IMR-90 (cell line): ENCODE measurements around the gene ALCAM. TPM values are rescaled to one million over a fixed set of nuclear protein-coding genes. Genes with fewer than 3 reads are reported as not detected.
A peak's percentile ranks its signal among the peaks of the same experiment; 100 is the strongest.

Experiments
- ATAC-seq: fragments of 200-7000 bp; cut with Tn5 transposase; 2 replicates; pipeline ENCODE4 v1.9.1; 2020; ENCODE audit warnings: low read depth, mild to moderate bottlenecking, moderate library complexity
- BruUV-seq: library from RNA; stranded (reverse); fragments of 400-500 nt; replicated peaks from 2 replicates; lab custom pipeline; 2021; lab: Mats Ljungman, UMichigan
- CTCF ChIA-PET: fragments of 300-600 bp; formaldehyde crosslinking; extraction: SDS; loops from one replicate; lab custom pipeline; 2021; ENCODE audit warnings: antibody characterized with exemption; lab: Yijun Ruan, JAX
- POLR2A ChIA-PET: fragments of 300-600 bp; sonication (Branson Sonifier 250); formaldehyde crosslinking; loops from one replicate; lab custom pipeline; 2022; ENCODE audit warnings: antibody characterized with exemption; ENCODE audit not compliant: unreplicated experiment; lab: Charles Lee
- DNase-seq: peaks from one replicate; pipeline ENCODE4 v3.0.0; 2013
- H2AFZ ChIP-seq: replicated peaks from 2 replicates; pipeline ENCODE3; 2013; ENCODE audit warnings: low read length, mild to moderate bottlenecking; ENCODE audit not compliant: poor library complexity
- H2AK5ac ChIP-seq: 2 replicates; pipeline ENCODE4 v1.6.1; 2013; ENCODE audit warnings: low read depth, low read length, inconsistent platforms
- H2AK9ac ChIP-seq: replicated peaks from 2 replicates; pipeline ENCODE3; 2013; ENCODE audit warnings: mild to moderate bottlenecking, low read depth, low read length, moderate library complexity; ENCODE audit not compliant: poor library complexity
- H2BK120ac ChIP-seq: 2 replicates; pipeline ENCODE4 v1.6.1; 2013; ENCODE audit warnings: low read depth, low read length, inconsistent platforms
- H2BK15ac ChIP-seq: 3 replicates; pipeline ENCODE4 v1.6.1; 2013; ENCODE audit warnings: low read depth, low read length, inconsistent platforms
- H2BK20ac ChIP-seq: 2 replicates; pipeline ENCODE4 v1.6.1; 2013; ENCODE audit warnings: low read depth, mild to moderate bottlenecking, inconsistent platforms, low read length, moderate library complexity
- H2BK5ac ChIP-seq: 2 replicates; pipeline ENCODE4 v1.6.1; 2013; ENCODE audit warnings: mild to moderate bottlenecking, low read depth, low read length, inconsistent platforms; ENCODE audit not compliant: poor library complexity, severe bottlenecking
- H3K14ac ChIP-seq: replicated peaks from 2 replicates; pipeline ENCODE4 v1.6.1; 2013; ENCODE audit warnings: low read depth, low read length, inconsistent platforms
- H3K18ac ChIP-seq: 2 replicates; pipeline ENCODE4 v1.6.1; 2013; ENCODE audit warnings: low read depth, low read length, control low read depth
- H3K23ac ChIP-seq: 2 replicates; pipeline ENCODE4 v1.6.1; 2013; ENCODE audit warnings: low read depth, low read length, inconsistent platforms
- H3K27ac ChIP-seq: 2 replicates; pipeline ENCODE4 v1.5.1; 2013; ENCODE audit warnings: mild to moderate bottlenecking, control low read depth, low read length; ENCODE audit not compliant: insufficient read depth
- H3K27me3 ChIP-seq: 2 replicates; pipeline ENCODE4 v1.6.1; 2013; ENCODE audit warnings: low read length; ENCODE audit not compliant: control insufficient read depth, insufficient read depth
- H3K36me3 ChIP-seq: 2 replicates; pipeline ENCODE4 v1.6.1; 2013; ENCODE audit warnings: low read length, mixed read lengths; ENCODE audit not compliant: control insufficient read depth, insufficient read depth
- H3K4ac ChIP-seq: 2 replicates; pipeline ENCODE4 v1.6.1; 2013; ENCODE audit warnings: low read depth, low read length, inconsistent platforms
- H3K4me1 ChIP-seq: 2 replicates; pipeline ENCODE4 v1.6.1; 2013; ENCODE audit warnings: low read length, mixed read lengths; ENCODE audit not compliant: control insufficient read depth, insufficient read depth
- H3K4me2 ChIP-seq: 2 replicates; pipeline ENCODE4 v1.6.1; 2013; ENCODE audit warnings: low read depth, mild to moderate bottlenecking, control low read depth, low read length, moderate library complexity
- H3K4me3 ChIP-seq: 2 replicates; pipeline ENCODE4 v1.5.1; 2013; ENCODE audit warnings: low read depth, mild to moderate bottlenecking, control low read depth, low read length, moderate library complexity; ENCODE audit not compliant: insufficient read depth
- H3K56ac ChIP-seq: 2 replicates; pipeline ENCODE4 v1.6.1; 2013; ENCODE audit warnings: low read length, inconsistent platforms; ENCODE audit not compliant: insufficient read depth; ENCODE audit errors: extremely low read depth
- H3K79me1 ChIP-seq, 2 experiments: 2 replicates each; pipeline ENCODE4 v1.6.1; 2013; ENCODE audit warnings: low read length in 2 of 2, inconsistent platforms in 1 of 2, low read depth in 1 of 2
- H3K9ac ChIP-seq: 2 replicates; pipeline ENCODE4 v1.6.1; 2013; ENCODE audit warnings: low read depth, low read length, control low read depth
- H3K9me1 ChIP-seq: 2 replicates; pipeline ENCODE4 v1.6.1; 2013; ENCODE audit warnings: low read length, inconsistent platforms; ENCODE audit not compliant: insufficient read depth
- H3K9me3 ChIP-seq: 2 replicates; pipeline ENCODE4 v1.6.1; 2013; ENCODE audit warnings: low read length; ENCODE audit not compliant: control insufficient read depth, insufficient read depth
- H4K20me1 ChIP-seq: 2 replicates; pipeline ENCODE4 v1.6.1; 2013; ENCODE audit warnings: low read length, inconsistent platforms; ENCODE audit not compliant: insufficient read depth
- H4K5ac ChIP-seq: 2 replicates; pipeline ENCODE4 v1.6.1; 2013; ENCODE audit warnings: mild to moderate bottlenecking, low read depth, low read length, control low read depth
- H4K8ac ChIP-seq, 2 experiments: 2 replicates each; pipeline ENCODE4 v1.6.1; 2013; ENCODE audit warnings: low read depth in 2 of 2, low read length in 2 of 2, control low read depth in 1 of 2, inconsistent platforms in 1 of 2
- H4K91ac ChIP-seq: 2 replicates; pipeline ENCODE4 v1.6.1; 2013; ENCODE audit warnings: low read depth, low read length, inconsistent platforms; ENCODE audit not compliant: insufficient read depth
- BHLHE40 ChIP-seq: fragments of 150-350 bp; IDR thresholded peaks from 2 replicates; pipeline ENCODE4 v1.6.1; 2016; ENCODE audit warnings: mild to moderate bottlenecking, low read depth, low read length
- CEBPB ChIP-seq: IDR thresholded peaks from 2 replicates; pipeline ENCODE4 v1.6.1; 2012; ENCODE audit warnings: low read depth, low read length, improper control_type of control experiment
- CHD1 ChIP-seq: IDR thresholded peaks from 2 replicates; pipeline ENCODE4 v1.6.1; 2012; ENCODE audit warnings: low read depth, low read length, improper control_type of control experiment
- FOS ChIP-seq: fragments of 150-350 bp; IDR thresholded peaks from 2 replicates; pipeline ENCODE4 v1.6.1; 2016; ENCODE audit warnings: low read depth, low read length
- MAFK ChIP-seq: IDR thresholded peaks from 2 replicates; pipeline ENCODE4 v1.6.1; 2012; ENCODE audit warnings: low read depth, low read length, improper control_type of control experiment
- MAZ ChIP-seq: IDR thresholded peaks from 2 replicates; pipeline ENCODE4 v1.6.1; 2012; ENCODE audit warnings: low read depth, mild to moderate bottlenecking, low read length, improper control_type of control experiment, moderate library complexity, borderline replicate concordance
- MXI1 ChIP-seq: IDR thresholded peaks from 2 replicates; pipeline ENCODE4 v1.6.1; 2012; ENCODE audit warnings: low read depth, mild to moderate bottlenecking, low read length, moderate library complexity, borderline replicate concordance
- NFE2L2 ChIP-seq: fragments of 150-350 bp; IDR thresholded peaks from 2 replicates; pipeline ENCODE4 v1.6.1; 2016; ENCODE audit warnings: low read depth, mild to moderate bottlenecking, low read length
- POLR2A ChIP-seq: IDR thresholded peaks from 2 replicates; pipeline ENCODE4 v1.6.1; 2012; ENCODE audit warnings: mild to moderate bottlenecking, low read depth, low read length
- RAD21 ChIP-seq: IDR thresholded peaks from 2 replicates; pipeline ENCODE4 v1.6.1; 2012; ENCODE audit warnings: low read length, improper control_type of control experiment
- RCOR1 ChIP-seq: IDR thresholded peaks from 2 replicates; pipeline ENCODE4 v1.6.1; 2012; ENCODE audit warnings: mild to moderate bottlenecking, low read length, improper control_type of control experiment; ENCODE audit not compliant: insufficient replicate concordance
- RFX5 ChIP-seq: IDR thresholded peaks from 2 replicates; pipeline ENCODE4 v1.8.0; 2012; ENCODE audit warnings: low read depth, mild to moderate bottlenecking, low read length, moderate library complexity
- SMC3 ChIP-seq: fragments of 150-350 bp; IDR thresholded peaks from 2 replicates; pipeline ENCODE4 v1.6.1; 2016; ENCODE audit warnings: low read depth, mild to moderate bottlenecking, antibody characterized with exemption, low read length, moderate library complexity
- WGBS, 2 experiments: methylation state at CpG; one replicate each; pipeline versions ENCODE4 v1.1.5 to v1.1.7; 2013; ENCODE audit warnings: missing lambda C conversion rate in 2 of 2; ENCODE audit not compliant: insufficient read length in 1 of 2; ENCODE audit errors: extremely low coverage in 2 of 2; 5-methylcytosine and 5-hydroxymethylcytosine counted together
- dilution Hi-C: fragments of 300-500 bp; cut with HindIII; formaldehyde crosslinking; loops from one replicate; pipeline ENCODE4 v1.14.3; 2018; ENCODE audit warnings: low sequenced_read_pairs; ENCODE audit not compliant: unreplicated experiment
- in situ Hi-C: fragments of 300-500 bp; cut with MboI; formaldehyde crosslinking; loops from 3 replicates; pipeline ENCODE4 v1.14.3; 2019; ENCODE audit warnings: low sequenced_read_pairs, inconsistent platforms, mixed read lengths
- intact Hi-C: fragments of 100-400 bp; cut with micrococcal nuclease; formaldehyde crosslinking; loops from 2 replicates; pipeline ENCODE4 v1.10.0; 2022
- polyA plus RNA-seq, 3 experiments: library from polyadenylated mRNA; depleted of rRNA; stranded (reverse); fragments of >200 nt; gene quantifications; 2 replicates each; pipeline ENCODE4 v1.2.3, GENCODE V29; 2012; ENCODE audit warnings: low replicate concordance in 1 of 3
- total RNA-seq: library from RNA; depleted of rRNA; stranded (reverse); fragments of >200 nt; gene quantifications from 2 replicates; pipeline ENCODE4 v1.2.3, GENCODE V29; 2012
- TF ChIP-seq, protein P1 (sequence below): fragments of 150-350 bp; IDR thresholded peaks from 2 replicates; pipeline ENCODE4 v1.6.1; 2016; ENCODE audit warnings: low read depth, mild to moderate bottlenecking, low read length, moderate library complexity, borderline replicate concordance
- TF ChIP-seq, protein P2 (sequence below): fragments of 150-350 bp; IDR thresholded peaks from 2 replicates; pipeline ENCODE4 v1.6.1; 2017; ENCODE audit warnings: mild to moderate bottlenecking, antibody characterized with exemption, low read length, low read depth
- TF ChIP-seq, protein P3 (sequence below): conservative IDR thresholded peaks from 2 replicates; pipeline ENCODE4 v1.5.1; 2012; ENCODE audit warnings: mild to moderate bottlenecking, low read depth, low read length, improper control_type of control experiment

The ALCAM gene
- total and polyA plus RNA-seq, 2 of the 4 experiments (the other 2 are of a cell fraction), result 117 to 423 TPM

DNA sequence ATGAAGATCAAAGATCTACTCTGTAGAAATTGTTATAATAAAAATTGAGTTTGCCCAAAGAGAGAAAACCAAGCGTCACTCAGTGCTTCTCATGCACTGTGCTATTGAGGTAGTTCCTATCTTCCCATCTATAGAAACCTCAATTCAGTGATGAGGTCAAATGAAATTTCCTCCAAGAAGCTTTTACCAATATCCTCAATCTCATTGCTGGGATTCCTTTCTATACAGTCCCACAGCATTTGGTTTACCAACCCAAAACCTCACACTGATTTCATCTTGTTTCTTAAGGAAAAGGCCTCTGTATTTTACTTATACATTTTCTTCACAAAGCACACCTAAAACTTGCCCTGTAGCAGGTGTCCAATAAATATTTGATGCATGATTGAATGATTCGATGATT lies 147.2 kb downstream of the ALCAM start:
- ChIA-PET CTCF (no interaction called here), POLR2A (no interaction called here)
- no peak overlapping the region for H3K56ac ChIP-seq
- no peaks in the 10 kb centered on the region for H3K36me3 ChIP-seq
- no peak overlapping the region for H3K4ac ChIP-seq
- peaks cover 5% of the 10 kb centered on the region; the same call in 1 of the 2 replicates for H3K4me1 ChIP-seq
- H2AFZ ChIP-seq, result no peak overlapping the region
- H2BK15ac ChIP-seq, result no peak overlapping the region
- DNase-seq (no peak), ATAC-seq (no peak)
- no peak overlapping the region; the same call in 1 of the 2 replicates for H3K4me2 ChIP-seq
- H3K9me1 ChIP-seq, result no peaks in the 10 kb centered on the region; the same call in 1 of the 2 replicates
- H2BK120ac ChIP-seq, result peak overlapping the region; percentile 53; the same call in 1 of the 2 replicates
- WGBS, 2 experiments, result 100% methylated on average over 1 of the region's 2 CpGs; no CpG with 5 or more reads in 1 of the 2 experiments
- in situ Hi-C loops, result loop anchor here (5.0 to 10.0 kb wide), 2 partner anchors 137 to 1239 kb away; no protein-coding TSS in a partner anchor
- H3K14ac ChIP-seq, result 0 out of 2 replicates have a peak overlapping the region, but pooled peaks have one; percentile 56
- no peak overlapping the region for H4K91ac ChIP-seq
- no peak overlapping the region for H2AK9ac ChIP-seq
- H4K5ac ChIP-seq, result peak overlapping the region; percentile 64; the same call in 1 of the 2 replicates
- H3K23ac ChIP-seq, result no peak overlapping the region
- H3K9me3 ChIP-seq, result no peaks in the 10 kb centered on the region
- H3K18ac ChIP-seq, result peak overlapping the region; percentile 35; the same call in 1 of the 2 replicates
- peaks cover 12% of the 10 kb centered on the region; the same call in 1 of the 2 replicates for H4K20me1 ChIP-seq
- BruUV-seq, result no TSS peak
- H3K9ac ChIP-seq, result no peak overlapping the region
- H3K79me1 ChIP-seq, result peaks cover 15 to 56% of the 10 kb centered on the region in 2 experiments
- intact Hi-C loops, result loop anchor here (5.0 kb wide), 1 partner anchor 42 kb away; no protein-coding TSS in a partner anchor
- dilution Hi-C loops, result no loop called here
- no peak overlapping the region for H3K4me3 ChIP-seq
- TF ChIP-seq, protein P1, sequence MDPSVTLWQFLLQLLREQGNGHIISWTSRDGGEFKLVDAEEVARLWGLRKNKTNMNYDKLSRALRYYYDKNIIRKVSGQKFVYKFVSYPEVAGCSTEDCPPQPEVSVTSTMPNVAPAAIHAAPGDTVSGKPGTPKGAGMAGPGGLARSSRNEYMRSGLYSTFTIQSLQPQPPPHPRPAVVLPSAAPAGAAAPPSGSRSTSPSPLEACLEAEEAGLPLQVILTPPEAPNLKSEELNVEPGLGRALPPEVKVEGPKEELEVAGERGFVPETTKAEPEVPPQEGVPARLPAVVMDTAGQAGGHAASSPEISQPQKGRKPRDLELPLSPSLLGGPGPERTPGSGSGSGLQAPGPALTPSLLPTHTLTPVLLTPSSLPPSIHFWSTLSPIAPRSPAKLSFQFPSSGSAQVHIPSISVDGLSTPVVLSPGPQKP, result no peak
- TF ChIP-seq MAFK, result no peak
- TF ChIP-seq POLR2A, result no peak
- no peak for TF ChIP-seq CEBPB
- no peak for TF ChIP-seq RCOR1
- no peak for TF ChIP-seq FOS
- no peak for TF ChIP-seq MXI1
- TF ChIP-seq, protein P2, sequence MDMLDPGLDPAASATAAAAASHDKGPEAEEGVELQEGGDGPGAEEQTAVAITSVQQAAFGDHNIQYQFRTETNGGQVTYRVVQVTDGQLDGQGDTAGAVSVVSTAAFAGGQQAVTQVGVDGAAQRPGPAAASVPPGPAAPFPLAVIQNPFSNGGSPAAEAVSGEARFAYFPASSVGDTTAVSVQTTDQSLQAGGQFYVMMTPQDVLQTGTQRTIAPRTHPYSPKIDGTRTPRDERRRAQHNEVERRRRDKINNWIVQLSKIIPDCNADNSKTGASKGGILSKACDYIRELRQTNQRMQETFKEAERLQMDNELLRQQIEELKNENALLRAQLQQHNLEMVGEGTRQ, result no peak
- no peak for TF ChIP-seq BHLHE40
- TF ChIP-seq, protein P3, sequence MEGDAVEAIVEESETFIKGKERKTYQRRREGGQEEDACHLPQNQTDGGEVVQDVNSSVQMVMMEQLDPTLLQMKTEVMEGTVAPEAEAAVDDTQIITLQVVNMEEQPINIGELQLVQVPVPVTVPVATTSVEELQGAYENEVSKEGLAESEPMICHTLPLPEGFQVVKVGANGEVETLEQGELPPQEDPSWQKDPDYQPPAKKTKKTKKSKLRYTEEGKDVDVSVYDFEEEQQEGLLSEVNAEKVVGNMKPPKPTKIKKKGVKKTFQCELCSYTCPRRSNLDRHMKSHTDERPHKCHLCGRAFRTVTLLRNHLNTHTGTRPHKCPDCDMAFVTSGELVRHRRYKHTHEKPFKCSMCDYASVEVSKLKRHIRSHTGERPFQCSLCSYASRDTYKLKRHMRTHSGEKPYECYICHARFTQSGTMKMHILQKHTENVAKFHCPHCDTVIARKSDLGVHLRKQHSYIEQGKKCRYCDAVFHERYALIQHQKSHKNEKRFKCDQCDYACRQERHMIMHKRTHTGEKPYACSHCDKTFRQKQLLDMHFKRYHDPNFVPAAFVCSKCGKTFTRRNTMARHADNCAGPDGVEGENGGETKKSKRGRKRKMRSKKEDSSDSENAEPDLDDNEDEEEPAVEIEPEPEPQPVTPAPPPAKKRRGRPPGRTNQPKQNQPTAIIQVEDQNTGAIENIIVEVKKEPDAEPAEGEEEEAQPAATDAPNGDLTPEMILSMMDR, result no peak
- TF ChIP-seq NFE2L2, result no peak
- no peak for TF ChIP-seq RAD21
- TF ChIP-seq RFX5, result no peak
- TF ChIP-seq SMC3, result no peak
- TF ChIP-seq MAZ, result no peak
- TF ChIP-seq CHD1, result no peak
- H4K8ac ChIP-seq, result 0 out of 4 replicates have a peak overlapping the region, but pooled peaks of 1 of the 2 experiments have one; percentile 43
- H2BK5ac ChIP-seq, result peak overlapping the region; percentile 86
- H3K27ac ChIP-seq, result no peak overlapping the region
- H2AK5ac ChIP-seq, result no peak overlapping the region
- H3K27me3 ChIP-seq, result no peaks in the 10 kb centered on the region
- H2BK20ac ChIP-seq, result peak overlapping the region; percentile 58; the same call in 1 of the 2 replicates
